Stomach (tissue), 4 donors: ENCODE measurements around the gene HADHB.

Experiments
- EP300 ChIP-seq: sonication (generic); formaldehyde crosslinking; IDR thresholded peaks from one replicate; pipeline ENCODE4 v1.6.1; 2017; ENCODE audit warnings: antibody characterized with exemption
- POLR2A ChIP-seq, 4 donors: fragments of 450-650 bp; IDR thresholded peaks; one replicate each; pipeline ENCODE4 v1.6.1; 2016; ENCODE audit warnings: antibody characterized with exemption in 4 of 4, control low read depth in 2 of 4, mild to moderate bottlenecking in 1 of 4, moderate library complexity in 1 of 4
- POLR2AphosphoS5 ChIP-seq, 3 donors: sonication (generic); formaldehyde crosslinking; IDR thresholded peaks; one replicate each; pipeline ENCODE4 v1.6.1; 2016; ENCODE audit warnings: antibody characterized with exemption in 3 of 3
- TF ChIP-seq, protein P1 (sequence below), 7 experiments: fragments of 450-650 bp in 4 of 7; fragments of 200-600 bp in 3 of 7; sonication (generic) in 3 of 7; IDR thresholded peaks; one replicate each; pipeline ENCODE4 v1.5.1; 2016 to 2019; ENCODE audit warnings: antibody characterized with exemption in 7 of 7, control low read depth in 2 of 7, mild to moderate bottlenecking in 1 of 7

DNA sequence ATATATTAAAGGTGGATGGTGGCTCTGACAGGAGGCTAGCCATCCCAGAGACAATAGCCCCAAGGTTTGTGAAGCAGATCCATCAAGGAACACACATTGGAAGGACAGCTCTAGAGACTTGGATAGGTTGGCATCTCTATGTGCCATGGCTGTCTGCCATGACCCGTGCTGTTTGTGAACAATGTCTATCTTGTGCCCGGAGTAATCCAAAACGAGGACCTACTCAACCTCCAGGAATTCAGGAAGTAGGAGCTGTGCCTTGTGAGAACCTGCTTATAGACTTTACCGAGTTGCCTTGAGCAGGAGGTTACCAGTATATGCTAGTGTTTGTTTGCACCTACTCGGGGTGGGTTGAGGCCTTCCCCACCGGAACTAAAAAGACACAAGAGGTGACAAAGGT lies 58.1 kb downstream of the HADHB start:
- TF ChIP-seq, protein P1, sequence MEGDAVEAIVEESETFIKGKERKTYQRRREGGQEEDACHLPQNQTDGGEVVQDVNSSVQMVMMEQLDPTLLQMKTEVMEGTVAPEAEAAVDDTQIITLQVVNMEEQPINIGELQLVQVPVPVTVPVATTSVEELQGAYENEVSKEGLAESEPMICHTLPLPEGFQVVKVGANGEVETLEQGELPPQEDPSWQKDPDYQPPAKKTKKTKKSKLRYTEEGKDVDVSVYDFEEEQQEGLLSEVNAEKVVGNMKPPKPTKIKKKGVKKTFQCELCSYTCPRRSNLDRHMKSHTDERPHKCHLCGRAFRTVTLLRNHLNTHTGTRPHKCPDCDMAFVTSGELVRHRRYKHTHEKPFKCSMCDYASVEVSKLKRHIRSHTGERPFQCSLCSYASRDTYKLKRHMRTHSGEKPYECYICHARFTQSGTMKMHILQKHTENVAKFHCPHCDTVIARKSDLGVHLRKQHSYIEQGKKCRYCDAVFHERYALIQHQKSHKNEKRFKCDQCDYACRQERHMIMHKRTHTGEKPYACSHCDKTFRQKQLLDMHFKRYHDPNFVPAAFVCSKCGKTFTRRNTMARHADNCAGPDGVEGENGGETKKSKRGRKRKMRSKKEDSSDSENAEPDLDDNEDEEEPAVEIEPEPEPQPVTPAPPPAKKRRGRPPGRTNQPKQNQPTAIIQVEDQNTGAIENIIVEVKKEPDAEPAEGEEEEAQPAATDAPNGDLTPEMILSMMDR (IDR thresholded peaks at IDR 0.05), result no peak
- TF ChIP-seq POLR2A (IDR thresholded peaks at IDR 0.05) (no peak), POLR2AphosphoS5 (IDR thresholded peaks at IDR 0.05) (no peak), EP300 (no peak)
